NT2/D1 (cell line): Measurements from ENCODE around the gene TTYH3.
"Not testable (repeated sequence)": the region's sequence is repeated elsewhere in the genome, so short reads cannot be mapped to it uniquely, and the experiment has no call there.

ENCODE experiments used
- DNase-seq: peaks from one replicate; pipeline ENCODE4 v3.0.0-alpha.2; 2011; ENCODE audit warnings: low read depth, low spot score
- H3K27me3 ChIP-seq: 2 replicates; pipeline ENCODE4 v1.6.0; 2011; ENCODE audit warnings: mild to moderate bottlenecking; ENCODE audit not compliant: insufficient read length, insufficient read depth
- H3K36me3 ChIP-seq: 2 replicates; pipeline ENCODE4 v1.6.1; 2011; ENCODE audit warnings: mild to moderate bottlenecking, low read length, mixed read lengths; ENCODE audit not compliant: insufficient read depth, insufficient read length
- H3K4me1 ChIP-seq: 2 replicates; pipeline ENCODE4 v1.5.1; 2011; ENCODE audit not compliant: insufficient read depth, insufficient read length
- H3K4me3 ChIP-seq: 2 replicates; pipeline ENCODE4 v1.5.1; 2011; ENCODE audit warnings: low read depth; ENCODE audit not compliant: insufficient read length
- H3K9ac ChIP-seq: 2 replicates; pipeline ENCODE4 v1.6.0; 2011; ENCODE audit warnings: low read depth; ENCODE audit not compliant: insufficient read length
- H3K9me3 ChIP-seq: 2 replicates; pipeline ENCODE4 v1.5.1; 2011; ENCODE audit warnings: mild to moderate bottlenecking, low read length; ENCODE audit not compliant: insufficient read depth
- SUZ12 ChIP-seq: IDR thresholded peaks from 2 replicates; pipeline ENCODE4 v1.6.1; 2011; ENCODE audit not compliant: insufficient read length, insufficient read depth; ENCODE audit errors: extremely low read depth
- YY1 ChIP-seq: IDR thresholded peaks from 2 replicates; pipeline ENCODE4 v1.6.1; 2011; ENCODE audit not compliant: insufficient read length, insufficient read depth
- ZNF274 ChIP-seq: IDR thresholded peaks from 2 replicates; pipeline ENCODE4 v1.6.1; 2011; ENCODE audit warnings: mild to moderate bottlenecking, low read depth, low read length

TTYH3 gene

GRCh38 chr7:2587778-2588177, 44.0 kb upstream of the TTYH3 start:
- TF ChIP-seq YY1 (no peak), ZNF274 (no peak), SUZ12 (no peak)
- DNase-seq: no peak
- H3K9ac ChIP-seq: no peak overlapping the region
- peaks cover 9% of the 10 kb centered on the region for H3K4me1 ChIP-seq
- no peaks in the 10 kb centered on the region for H3K9me3 ChIP-seq
- H3K4me3 ChIP-seq: no peak overlapping the region
- peaks cover 46% of the 10 kb centered on the region for H3K36me3 ChIP-seq
- no peaks in the 10 kb centered on the region for H3K27me3 ChIP-seq

DNA sequence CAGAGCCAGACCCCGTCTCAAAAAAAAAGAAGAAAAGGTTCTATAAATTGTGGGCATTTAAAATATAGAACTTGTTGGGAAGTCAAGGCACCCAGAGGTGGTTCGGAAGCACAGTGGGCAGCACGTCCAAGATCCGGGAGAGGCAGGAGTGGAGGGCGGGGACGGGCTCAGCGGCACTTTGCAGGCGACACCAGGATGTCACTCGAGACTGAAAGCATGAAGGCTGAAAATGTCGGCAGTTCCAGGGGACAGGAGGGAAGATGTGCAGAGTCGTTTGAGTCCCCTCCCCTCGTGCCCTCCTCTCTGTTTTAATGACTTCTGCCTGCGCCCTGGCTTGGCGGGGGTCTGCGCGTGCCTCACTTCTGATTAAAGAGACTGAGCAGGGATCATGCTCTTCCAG, 42.4 kb upstream of the TTYH3 start:
- Histone ChIP-seq H3K9me3 (no peaks in the 10 kb centered on the region), H3K9ac (no peak overlapping the region), H3K4me1 (peaks cover 9% of the 10 kb centered on the region), H3K27me3 (no peaks in the 10 kb centered on the region), H3K36me3 (peaks cover 53% of the 10 kb centered on the region), H3K4me3 (no peak overlapping the region)
- no peak for DNase-seq
- no peak for TF ChIP-seq SUZ12
- no peak for TF ChIP-seq YY1
- no peak for TF ChIP-seq ZNF274

- not testable (repeated sequence) for H3K27me3 ChIP-seq, H3K4me1 ChIP-seq, H3K9me3 ChIP-seq, DNase-seq, H3K4me3 ChIP-seq, H3K9ac ChIP-seq
- H3K36me3 ChIP-seq: peaks cover 53% of the 10 kb centered on the region
Measured at GRCh38 chr7:2589941-2590340, 41.8 kb upstream of the TTYH3 start.

DNA sequence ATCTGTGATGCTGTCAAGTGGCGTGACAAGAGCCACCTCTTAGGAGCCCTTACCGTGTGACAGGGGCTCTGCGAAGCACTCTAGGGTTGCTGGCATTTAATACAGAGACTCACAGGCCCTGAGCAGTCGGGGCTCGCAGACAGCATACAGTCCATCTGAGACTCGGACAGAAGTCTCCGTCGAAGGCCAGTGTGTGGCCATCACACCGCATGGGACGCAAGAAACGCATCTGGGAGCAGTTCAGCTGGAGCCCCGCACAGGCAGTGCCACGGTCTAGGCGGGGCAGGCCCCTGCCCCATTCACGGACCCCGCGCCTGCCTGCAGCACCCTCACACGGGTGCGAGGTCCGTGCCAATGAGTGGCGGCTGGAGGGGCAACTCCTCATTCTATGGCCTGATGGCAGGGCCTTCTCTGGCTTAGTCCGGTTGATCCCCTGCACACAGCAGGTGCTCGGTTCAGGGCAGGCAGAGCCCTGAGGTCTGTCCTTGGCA, 39.4 kb upstream of the TTYH3 start:
- H3K27me3 ChIP-seq: no peaks in the 10 kb centered on the region
- TF ChIP-seq ZNF274: no peak
- TF ChIP-seq SUZ12: no peak
- TF ChIP-seq YY1: no peak
- no peak for DNase-seq
- no peaks in the 10 kb centered on the region for H3K9me3 ChIP-seq
- H3K36me3 ChIP-seq: peaks cover 59% of the 10 kb centered on the region
- H3K9ac ChIP-seq: no peak overlapping the region
- no peak overlapping the region for H3K4me3 ChIP-seq
- no peaks in the 10 kb centered on the region for H3K4me1 ChIP-seq

DNA sequence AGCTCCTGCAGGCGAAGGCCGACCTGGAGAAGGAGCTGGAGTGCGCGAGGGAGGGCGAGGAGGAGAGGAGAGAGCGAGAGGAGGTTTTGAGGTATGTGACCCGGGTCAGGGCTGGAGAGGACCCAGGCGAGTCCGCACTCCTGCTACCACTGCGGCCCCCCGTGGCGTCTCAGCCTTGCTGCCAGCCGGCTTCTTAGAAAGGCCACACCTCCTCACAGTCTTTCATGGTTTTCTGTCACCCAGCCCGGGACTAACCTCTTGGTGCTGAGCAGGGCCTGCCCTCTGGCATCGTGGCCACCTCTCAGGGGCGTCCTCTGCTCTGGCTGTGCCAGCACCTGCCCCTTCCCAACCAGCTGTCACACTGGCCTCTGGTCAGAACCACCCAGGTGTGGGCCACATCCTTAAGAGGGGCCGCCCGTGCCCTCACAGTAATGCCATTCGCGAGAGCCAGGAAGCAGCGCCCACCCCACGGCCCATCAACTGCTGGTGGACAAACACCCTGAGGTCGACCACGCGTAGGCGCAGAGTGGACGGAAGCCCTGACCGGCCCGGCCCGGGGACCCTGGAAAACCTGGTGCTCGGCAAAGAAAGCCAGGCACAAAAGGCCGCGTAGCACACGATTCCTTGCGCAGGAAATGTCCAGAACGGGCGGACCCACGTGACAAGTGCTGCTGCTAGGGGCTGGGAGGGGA, 38.6 kb upstream of the TTYH3 start:
- Histone ChIP-seq H3K9me3 (no peaks in the 10 kb centered on the region), H3K4me3 (no peak overlapping the region), H3K36me3 (peaks cover 56% of the 10 kb centered on the region), H3K4me1 (no peaks in the 10 kb centered on the region), H3K27me3 (no peaks in the 10 kb centered on the region), H3K9ac (no peak overlapping the region)
- DNase-seq: no peak
- no peak for TF ChIP-seq YY1

DNA sequence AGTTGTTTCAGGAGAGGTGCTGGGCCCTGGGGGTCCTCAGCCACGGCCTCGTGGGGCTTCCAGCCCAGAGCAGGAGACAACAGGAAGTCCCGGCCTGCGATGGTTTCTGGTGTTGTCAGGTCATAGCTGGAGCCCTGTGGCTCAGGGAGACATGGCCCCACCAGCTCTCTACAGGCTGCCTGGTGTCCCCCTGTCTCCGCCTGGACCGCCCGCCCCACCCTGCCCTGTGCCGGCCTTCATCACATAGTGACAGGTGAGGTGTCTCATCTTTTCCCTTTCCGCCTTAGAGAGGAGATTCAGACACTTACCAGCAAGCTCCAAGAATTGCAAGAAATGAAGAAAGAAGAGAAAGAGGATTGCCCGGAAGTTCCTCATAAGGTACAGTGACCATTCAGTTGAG, 37.2 kb upstream of the TTYH3 start:
- Histone ChIP-seq H3K4me3 (no peak overlapping the region), H3K4me1 (no peaks in the 10 kb centered on the region), H3K36me3 (peaks cover 68% of the 10 kb centered on the region), H3K9me3 (no peaks in the 10 kb centered on the region), H3K27me3 (no peaks in the 10 kb centered on the region), H3K9ac (no peak overlapping the region)
- TF ChIP-seq SUZ12 (no peak), ZNF274 (no peak), YY1 (no peak)
- DNase-seq: no peak

DNA sequence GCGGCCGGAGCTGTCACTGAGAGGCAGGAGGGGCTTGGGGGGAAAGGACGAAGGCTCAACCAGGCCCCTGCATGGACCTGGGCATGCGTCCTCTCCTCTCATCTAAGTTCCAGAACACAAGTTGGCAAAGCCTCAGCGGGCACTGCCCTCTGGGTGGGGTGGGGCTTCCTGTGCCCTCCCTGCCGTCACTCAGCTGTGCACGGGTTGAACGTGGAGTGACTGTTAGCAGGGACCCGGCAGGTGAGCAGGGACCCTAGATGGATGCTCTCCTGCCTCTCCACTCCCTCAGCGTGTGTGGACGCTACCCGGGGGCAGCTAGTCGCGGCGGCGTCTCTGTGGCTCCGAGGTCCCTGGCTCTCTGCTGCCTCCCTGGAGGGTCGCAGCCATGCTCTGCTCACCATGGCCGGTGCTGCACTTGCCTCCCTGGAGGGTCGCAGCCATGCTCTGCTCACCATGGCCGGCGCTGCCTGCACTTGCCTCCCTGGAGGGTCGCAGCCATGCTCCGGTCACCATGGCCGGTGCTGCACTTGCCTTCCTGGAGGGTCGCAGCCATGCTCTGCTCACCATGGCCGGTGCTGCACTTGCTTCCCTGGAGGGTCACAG, 36.4 kb upstream of the TTYH3 start:
- Histone ChIP-seq H3K4me3 (no peak overlapping the region), H3K9ac (no peak overlapping the region)
- TF ChIP-seq ZNF274 (no peak), SUZ12 (no peak), YY1 (no peak)

More for the DNA sequence above, 36.4 kb upstream of the TTYH3 start:
- Histone ChIP-seq H3K4me1 (no peaks in the 10 kb centered on the region), H3K36me3 (peaks cover 67% of the 10 kb centered on the region), H3K9me3 (no peaks in the 10 kb centered on the region), H3K27me3 (no peaks in the 10 kb centered on the region)
- no peak for DNase-seq
